Liver (tissue), 9 donors: ENCODE results near the gene COL11A2. TPM values are rescaled to one million over a fixed set of nuclear protein-coding genes. Genes with fewer than 3 reads are reported as not detected.

Source experiments
- DNase-seq: peaks from one replicate; pipeline ENCODE4 v3.0.0-alpha.2; 2017; ENCODE audit warnings: low spot score
- H3K27ac ChIP-seq, 2 donors: one replicate each; pipeline ENCODE4 v1.7.0; 2013; ENCODE audit warnings: inconsistent platforms in 2 of 2, low read length in 2 of 2, control low read depth in 1 of 2, low read depth in 1 of 2, mild to moderate bottlenecking in 1 of 2
- H3K27me3 ChIP-seq, 4 donors: one replicate each; pipeline versions ENCODE4 v1.6.1 to v1.7.0; 2013; ENCODE audit warnings: low read length in 3 of 4, inconsistent platforms in 1 of 4, mild to moderate bottlenecking in 1 of 4, moderate library complexity in 1 of 4; ENCODE audit not compliant: control insufficient read depth in 4 of 4, insufficient read depth in 4 of 4
- H3K36me3 ChIP-seq, 4 donors: one replicate each; pipeline versions ENCODE4 v1.6.1 to v1.7.0; 2013; ENCODE audit warnings: low read length in 3 of 4, mild to moderate bottlenecking in 3 of 4, low read depth in 1 of 4, moderate library complexity in 1 of 4; ENCODE audit not compliant: control insufficient read depth in 4 of 4, insufficient read depth in 3 of 4
- H3K4me1 ChIP-seq, 4 donors: one replicate each; pipeline versions ENCODE4 v1.6.1 to v1.7.0; 2013; ENCODE audit warnings: low read length in 3 of 4, mild to moderate bottlenecking in 3 of 4, moderate library complexity in 1 of 4; ENCODE audit not compliant: control insufficient read depth in 4 of 4, insufficient read depth in 4 of 4
- H3K4me3 ChIP-seq, 3 donors: one replicate each; pipeline versions ENCODE4 v1.6.1 to v1.7.0; 2013; ENCODE audit warnings: low read length in 3 of 3, control low read depth in 1 of 3, low read depth in 1 of 3, mild to moderate bottlenecking in 1 of 3
- H3K9ac ChIP-seq, 2 donors: one replicate each; pipeline ENCODE4 v1.7.0; 2013; ENCODE audit warnings: low read length in 2 of 2, mild to moderate bottlenecking in 2 of 2, moderate library complexity in 2 of 2, control low read depth in 1 of 2, low read depth in 1 of 2
- H3K9me3 ChIP-seq, 4 donors: one replicate each; pipeline versions ENCODE4 v1.6.1 to v1.7.0; 2013; ENCODE audit warnings: low read length in 3 of 4; ENCODE audit not compliant: control insufficient read depth in 4 of 4
- CTCF ChIP-seq: fragments of 150-350 bp; IDR thresholded peaks from 2 replicates; pipeline ENCODE4 v1.5.1; 2017; ENCODE audit warnings: improper control_type of control experiment, low read depth, low read length; ENCODE audit not compliant: missing input control
- EGR1 ChIP-seq, 2 donors: IDR thresholded peaks; 2 replicates each; pipeline ENCODE4 v1.6.1; 2016 to 2018; ENCODE audit warnings: antibody characterized with exemption in 2 of 2, low read depth in 2 of 2
- FOXA1 ChIP-seq: IDR thresholded peaks from 2 replicates; pipeline ENCODE4 v1.6.1; 2016; ENCODE audit warnings: antibody characterized with exemption
- FOXA2 ChIP-seq: IDR thresholded peaks from 2 replicates; pipeline ENCODE4 v1.6.1; 2016; ENCODE audit warnings: antibody characterized with exemption
- GABPA ChIP-seq, 2 donors: IDR thresholded peaks in 1 of 2; conservative IDR thresholded peaks in 1 of 2; 2 replicates each; pipeline ENCODE4 v1.6.1; 2016; ENCODE audit warnings: antibody characterized with exemption in 2 of 2, mild to moderate bottlenecking in 1 of 2, moderate library complexity in 1 of 2
- HNF4A ChIP-seq, 2 donors: conservative IDR thresholded peaks; 2 replicates each; pipeline ENCODE4 v1.6.1; 2016; ENCODE audit warnings: antibody characterized with exemption in 2 of 2, mild to moderate bottlenecking in 2 of 2
- HNF4G ChIP-seq: IDR thresholded peaks from 2 replicates; pipeline ENCODE4 v1.6.1; 2016; ENCODE audit warnings: antibody characterized with exemption
- JUND ChIP-seq, 2 donors: IDR thresholded peaks; 2 replicates each; pipeline ENCODE4 v1.6.1; 2016; ENCODE audit warnings: antibody characterized with exemption in 2 of 2
- NR2F2 ChIP-seq: IDR thresholded peaks from 2 replicates; pipeline ENCODE4 v1.6.1; 2016; ENCODE audit warnings: antibody characterized with exemption
- RAD21 ChIP-seq, 2 donors: IDR thresholded peaks; 2 replicates each; pipeline ENCODE4 v1.6.1; 2016; ENCODE audit warnings: antibody characterized with exemption in 2 of 2, mild to moderate bottlenecking in 2 of 2
- REST ChIP-seq: IDR thresholded peaks from 2 replicates; pipeline ENCODE4 v1.6.1; 2016; ENCODE audit warnings: antibody characterized with exemption, mild to moderate bottlenecking
- RXRA ChIP-seq, 2 donors: IDR thresholded peaks; 2 replicates each; pipeline ENCODE4 v1.6.1; 2017 to 2018; ENCODE audit warnings: antibody characterized with exemption in 2 of 2, mild to moderate bottlenecking in 1 of 2
- SP1 ChIP-seq: IDR thresholded peaks from 2 replicates; pipeline ENCODE4 v1.6.1; 2018; ENCODE audit warnings: antibody characterized with exemption, mild to moderate bottlenecking
- TAF1 ChIP-seq: conservative IDR thresholded peaks from 2 replicates; pipeline ENCODE4 v1.6.1; 2016; ENCODE audit warnings: antibody characterized with exemption, mild to moderate bottlenecking
- YY1 ChIP-seq: IDR thresholded peaks from 2 replicates; pipeline ENCODE4 v1.6.1; 2016; ENCODE audit warnings: antibody characterized with exemption, mild to moderate bottlenecking
- ZBTB33 ChIP-seq: IDR thresholded peaks from 2 replicates; pipeline ENCODE4 v1.6.1; 2016; ENCODE audit warnings: antibody characterized with exemption
- WGBS: extraction: QIAGEN DNeasy Blood & Tissue Kit; methylation state at CpG from one replicate; pipeline ENCODE4 v1.1.7; 2013; 5-methylcytosine and 5-hydroxymethylcytosine counted together
- polyA plus RNA-seq, 2 donors: library from polyadenylated mRNA; stranded (reverse) in 1 of 2; unstranded in 1 of 2; fragments of 200-250 nt in 1 of 2; fragments of >200 nt in 1 of 2; fragmentation: Nextera tagmentation in 1 of 2; extraction: Ambion mirVana in 1 of 2; gene quantifications; one replicate each; pipeline versions ENCODE4 v1.2.1 to v1.2.3, GENCODE V29; 2013 to 2015
- total RNA-seq, 2 donors: library from RNA; depleted of rRNA; stranded (reverse); fragments of >200 nt; gene quantifications; one replicate each; pipeline ENCODE4 v1.2.3, GENCODE V29; 2014
- TF ChIP-seq, protein P1 (sequence below): IDR thresholded peaks from 2 replicates; pipeline ENCODE4 v1.6.1; 2016; ENCODE audit warnings: antibody characterized with exemption
- TF ChIP-seq, protein P2 (sequence below): IDR thresholded peaks from 2 replicates; pipeline ENCODE4 v1.6.1; 2016; ENCODE audit warnings: antibody characterized with exemption
- donor health status: healthy.
- donor health status: healthy.
- donor health status: healthy.
- donor health status: healthy.
- donor health status: healthy.

COL11A2 gene
- total and polyA plus RNA-seq, 4 donors: 0.15 to 0.59 (median 0.27) TPM

DNA sequence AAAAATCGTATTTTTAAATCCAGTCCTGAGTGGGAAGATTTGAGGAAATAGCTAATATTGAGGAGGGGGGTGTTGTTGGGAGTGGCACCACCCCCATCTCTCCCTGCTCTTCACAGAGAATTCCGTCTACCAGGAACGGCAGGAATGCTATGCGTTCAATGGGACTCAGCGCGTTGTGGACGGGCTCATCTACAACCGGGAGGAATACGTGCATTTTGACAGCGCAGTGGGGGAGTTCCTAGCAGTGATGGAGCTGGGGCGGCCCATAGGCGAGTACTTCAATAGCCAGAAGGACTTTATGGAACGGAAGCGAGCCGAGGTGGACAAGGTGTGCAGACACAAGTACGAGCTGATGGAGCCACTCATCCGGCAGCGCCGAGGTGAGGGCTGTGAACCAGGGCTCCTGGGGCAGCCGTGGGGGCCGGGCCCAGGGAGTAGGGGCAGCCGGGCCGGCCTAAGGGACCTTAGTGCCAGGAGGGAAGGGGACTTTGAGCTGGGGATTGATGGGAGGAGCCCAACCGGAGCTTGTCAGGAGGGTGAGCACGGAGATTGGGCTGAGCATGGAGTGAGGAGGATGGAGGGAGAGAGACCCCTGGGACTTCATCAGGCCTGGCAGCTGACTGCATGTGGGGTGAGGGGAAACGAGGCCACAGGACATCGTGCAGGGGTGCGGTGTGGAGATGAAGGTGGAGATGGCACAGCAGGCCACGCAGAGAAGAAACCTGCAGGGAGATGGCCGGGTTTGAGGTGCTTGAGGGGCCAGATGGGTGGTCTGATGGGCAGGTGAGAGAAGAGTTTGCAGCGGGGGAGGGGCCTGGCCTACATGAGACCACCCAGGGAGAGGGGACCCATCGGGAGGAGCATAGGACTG lies 75.2 kb downstream of the COL11A2 start:
- no peaks in the 10 kb centered on the region for H3K4me1 ChIP-seq
- H3K36me3 ChIP-seq: no peaks in the 10 kb centered on the region
- H3K4me3 ChIP-seq: no peak overlapping the region
- DNase-seq: no peak
- TF ChIP-seq YY1 (no peak), RAD21 (IDR thresholded peaks at IDR 0.05) (no peak), EGR1 (IDR thresholded peaks at IDR 0.05; ENCODE audit: low read depth in 2 of 2) (no peak), HNF4G (no peak), HNF4A (conservative IDR thresholded peaks at IDR 0.05) (no peak), FOXA2 (no peak), CTCF (no peak), GABPA (IDR thresholded peaks at IDR 0.05 in 1 of 2, conservative IDR thresholded peaks at IDR 0.05 in 1 of 2) (no peak), RXRA (IDR thresholded peaks at IDR 0.05) (no peak), REST (no peak), SP1 (no peak), NR2F2 (no peak), TAF1 (no peak), ZBTB33 (no peak), JUND (IDR thresholded peaks at IDR 0.05) (no peak), FOXA1 (no peak)
- TF ChIP-seq, protein P1, sequence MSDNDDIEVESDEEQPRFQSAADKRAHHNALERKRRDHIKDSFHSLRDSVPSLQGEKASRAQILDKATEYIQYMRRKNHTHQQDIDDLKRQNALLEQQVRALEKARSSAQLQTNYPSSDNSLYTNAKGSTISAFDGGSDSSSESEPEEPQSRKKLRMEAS: no peak
- TF ChIP-seq, protein P2, sequence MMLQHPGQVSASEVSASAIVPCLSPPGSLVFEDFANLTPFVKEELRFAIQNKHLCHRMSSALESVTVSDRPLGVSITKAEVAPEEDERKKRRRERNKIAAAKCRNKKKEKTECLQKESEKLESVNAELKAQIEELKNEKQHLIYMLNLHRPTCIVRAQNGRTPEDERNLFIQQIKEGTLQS: no peak
- H3K9ac ChIP-seq: no peak overlapping the region
- 8% methylated on average over 32 of the region's 32 CpGs for WGBS
- H3K9me3 ChIP-seq: no peaks in the 10 kb centered on the region
- no peak overlapping the region for H3K27ac ChIP-seq
- peaks cover 0 to 19% (median 4%) of the 10 kb centered on the region in 4 donors for H3K27me3 ChIP-seq
